H1 (cell line): ENCODE results near the gene GTPBP1. TPM values are rescaled to one million over a fixed set of nuclear protein-coding genes. Genes with fewer than 3 reads are reported as not detected.

Experiments used
- USF2 ChIP-seq: IDR thresholded peaks from 2 replicates; pipeline ENCODE4 v1.6.1; 2011; ENCODE audit warnings: low read length, improper control_type of control experiment
- polyA plus RNA-seq, 7 experiments: library from polyadenylated mRNA; depleted of rRNA in 3 of 7; stranded (reverse) in 5 of 7; unstranded in 2 of 7; fragments of >200 nt in 5 of 7; fragments of 200-250 nt in 2 of 7; gene quantifications; 1 replicate in 5 of 7; 2 replicates in 1 of 7; 4 replicates in 1 of 7; pipeline versions ENCODE4 v1.2.1 to v1.2.3, GENCODE V29; 2011 to 2013; ENCODE audit warnings: missing spikeins in 2 of 7, mixed read lengths in 2 of 7
- total RNA-seq: library from RNA; stranded (reverse); fragmentation: NEBNext Ultra II Directional; extraction: Animal tissue kit (Norgen Biotek cat#: 25700); gene quantifications from 2 replicates; pipeline ENCODE4 v1.2.1, GENCODE V29; 2021

The GTPBP1 gene
- total and polyA plus RNA-seq, 2 of the 8 experiments (the other 6 are each of a cell fraction or from before 2014, with no cell fraction given): 53.1 to 91.8 TPM

GRCh38 chr22:38721551-38721950, 15.8 kb downstream of the GTPBP1 start (continued):
- no peak for TF ChIP-seq USF2
